Stimulated activated CD4-positive, alpha-beta T cell treated with anti-CD3 and anti-CD28 coated beads, Interleukin-15, amount 100 ng/mL, for 48 hours (primary cell): ENCODE results near the gene CACNA1C.

Experiments used
- DNase-seq, 2 donors: peaks; one replicate each; pipeline ENCODE4 v3.0.0-alpha.2; 2020; ENCODE audit warnings: low read depth in 2 of 2

Gene CACNA1C

GRCh38 chr12:2034633-2035430 lies 18.0 kb upstream of the CACNA1C start:
- DNase-seq = peak; percentile 71 to 83

DNA sequence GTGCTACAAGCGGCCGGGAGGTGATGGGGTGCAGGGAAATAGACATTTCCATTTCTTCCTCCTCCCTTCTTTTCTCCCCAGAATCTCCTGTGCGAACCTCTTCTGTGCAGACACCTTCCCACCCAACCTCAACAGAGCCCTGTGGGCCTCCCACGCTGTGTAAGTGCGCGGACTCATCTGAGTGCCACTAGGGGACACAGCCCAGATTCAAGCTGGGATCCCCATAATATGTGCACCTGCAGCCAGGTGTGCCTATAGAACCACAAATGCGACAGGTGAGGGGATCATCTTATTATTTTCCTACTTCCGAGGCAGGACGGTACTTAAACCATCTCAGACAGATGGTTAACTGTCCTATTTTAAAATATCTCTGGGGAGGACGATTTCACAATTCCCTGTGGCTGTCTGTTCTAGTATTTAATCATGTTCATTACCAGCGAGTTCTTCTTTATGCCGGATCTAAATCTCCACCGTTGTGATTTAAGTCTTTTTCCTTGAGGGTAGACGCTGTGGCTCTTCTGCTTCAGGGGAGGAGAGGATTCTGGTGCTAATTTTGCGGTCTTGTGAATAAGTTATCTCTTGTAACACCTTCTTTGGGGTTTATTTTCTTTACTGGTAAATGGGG lies 17.2 kb upstream of the CACNA1C start:
- no peak for DNase-seq

GRCh38 chr12:2039034-2039433 lies 13.8 kb upstream of the CACNA1C start:
- DNase-seq = no peak

GRCh38 chr12:2043054-2043453 lies 9.7 kb upstream of the CACNA1C start:
- no peak for DNase-seq

DNA sequence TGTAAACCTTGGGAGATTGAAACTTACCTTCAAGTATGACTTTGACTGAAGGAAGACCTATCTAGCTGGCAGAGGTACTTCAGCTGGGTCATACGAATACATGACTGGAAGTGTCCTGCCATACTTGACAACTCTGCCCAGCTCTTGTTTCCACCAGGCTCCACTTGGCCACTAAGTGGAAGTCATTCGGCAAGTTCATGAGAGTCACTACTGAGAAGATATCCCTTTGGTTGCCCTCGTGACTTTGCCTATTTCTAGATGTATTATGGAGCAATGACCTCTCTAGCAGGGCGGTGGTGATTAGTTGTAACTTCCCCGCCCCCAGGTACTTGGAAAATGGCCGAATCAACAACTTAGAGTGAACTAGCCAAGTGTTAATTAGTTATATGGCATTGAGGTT lies 8.6 kb upstream of the CACNA1C start:
- DNase-seq = no peak

DNA sequence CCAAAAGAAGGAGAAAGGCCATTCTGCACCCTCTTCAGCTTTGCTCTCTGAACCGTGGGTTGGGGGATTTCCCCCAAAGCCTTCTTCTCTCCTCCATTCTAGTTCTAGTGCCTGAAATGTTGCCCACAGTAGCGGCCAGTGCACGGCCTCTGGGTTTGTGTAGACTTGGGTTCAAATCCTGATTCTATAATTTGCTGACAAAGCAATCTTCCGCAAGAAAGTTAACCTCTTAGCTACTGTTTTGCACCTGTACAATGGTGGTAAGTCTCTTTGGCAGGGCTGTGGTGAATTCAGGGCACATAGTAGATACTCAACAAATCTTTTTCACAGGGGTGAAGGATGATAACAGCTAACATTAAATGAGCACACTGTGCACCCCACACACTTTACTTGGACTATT lies 5.8 kb upstream of the CACNA1C start:
- DNase-seq = no peak

DNA sequence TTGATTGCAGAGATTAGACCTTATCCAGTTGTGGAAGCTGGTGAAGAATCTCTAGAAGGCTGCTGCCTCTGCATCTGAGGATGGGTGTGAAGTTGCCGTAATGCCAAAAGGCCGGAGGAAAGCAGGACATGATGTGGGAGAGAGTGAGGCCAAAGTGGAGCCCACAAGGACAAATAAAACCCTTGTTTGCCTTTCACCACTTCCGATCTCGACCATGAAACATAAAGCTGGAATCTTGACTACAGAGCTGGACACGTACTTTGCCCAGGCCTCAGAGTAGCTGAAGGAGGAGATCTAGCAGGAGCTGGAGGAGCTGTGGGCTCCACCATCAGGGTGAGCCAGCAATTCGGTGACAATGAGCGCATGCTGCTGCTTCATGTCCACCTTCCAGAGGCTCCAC lies 5.0 kb upstream of the CACNA1C start:
- DNase-seq = no peak

DNA sequence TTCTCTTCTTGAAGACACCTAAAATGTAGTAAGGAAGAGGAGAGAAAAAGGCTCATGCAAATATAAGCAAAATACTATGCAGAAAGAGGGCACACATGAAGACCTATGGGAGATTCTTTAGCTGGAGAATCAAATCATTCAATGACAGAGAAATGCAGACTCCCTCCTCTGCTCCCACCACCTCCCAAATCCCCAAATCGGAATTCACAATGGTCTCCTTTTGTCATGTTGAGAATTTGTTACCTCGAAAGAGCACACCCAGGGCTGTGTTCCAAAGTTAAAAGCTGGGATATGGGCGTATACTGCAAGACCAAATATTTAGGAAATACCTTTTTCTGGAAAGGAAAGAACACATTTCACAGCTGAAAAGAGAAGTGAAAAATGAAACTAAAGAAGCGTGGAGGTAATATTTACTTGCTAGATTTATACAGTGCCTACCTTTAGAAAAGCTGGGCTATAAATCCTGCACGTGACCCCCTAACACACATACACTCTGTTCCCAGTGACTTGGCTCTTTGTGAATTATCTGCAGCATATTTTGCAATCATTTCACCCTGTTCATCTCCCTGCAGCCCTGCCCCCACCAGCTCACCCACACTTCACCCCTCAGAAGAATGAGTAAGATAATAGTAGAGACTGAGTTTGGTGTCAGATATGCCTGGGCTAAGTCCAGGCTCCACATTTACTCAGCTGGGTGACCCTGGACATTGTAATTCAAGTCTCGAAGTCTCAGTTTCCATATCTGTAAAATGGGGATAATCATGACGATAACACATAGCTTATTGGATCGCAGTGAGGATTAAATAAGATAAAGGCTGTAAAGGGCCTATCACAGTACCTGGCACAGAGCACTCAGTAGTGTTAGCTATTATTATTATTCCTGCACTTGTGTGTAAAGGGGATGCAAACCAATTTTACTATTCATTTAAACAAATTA lies 2.9 kb upstream of the CACNA1C start:
- no peak for DNase-seq

DNA sequence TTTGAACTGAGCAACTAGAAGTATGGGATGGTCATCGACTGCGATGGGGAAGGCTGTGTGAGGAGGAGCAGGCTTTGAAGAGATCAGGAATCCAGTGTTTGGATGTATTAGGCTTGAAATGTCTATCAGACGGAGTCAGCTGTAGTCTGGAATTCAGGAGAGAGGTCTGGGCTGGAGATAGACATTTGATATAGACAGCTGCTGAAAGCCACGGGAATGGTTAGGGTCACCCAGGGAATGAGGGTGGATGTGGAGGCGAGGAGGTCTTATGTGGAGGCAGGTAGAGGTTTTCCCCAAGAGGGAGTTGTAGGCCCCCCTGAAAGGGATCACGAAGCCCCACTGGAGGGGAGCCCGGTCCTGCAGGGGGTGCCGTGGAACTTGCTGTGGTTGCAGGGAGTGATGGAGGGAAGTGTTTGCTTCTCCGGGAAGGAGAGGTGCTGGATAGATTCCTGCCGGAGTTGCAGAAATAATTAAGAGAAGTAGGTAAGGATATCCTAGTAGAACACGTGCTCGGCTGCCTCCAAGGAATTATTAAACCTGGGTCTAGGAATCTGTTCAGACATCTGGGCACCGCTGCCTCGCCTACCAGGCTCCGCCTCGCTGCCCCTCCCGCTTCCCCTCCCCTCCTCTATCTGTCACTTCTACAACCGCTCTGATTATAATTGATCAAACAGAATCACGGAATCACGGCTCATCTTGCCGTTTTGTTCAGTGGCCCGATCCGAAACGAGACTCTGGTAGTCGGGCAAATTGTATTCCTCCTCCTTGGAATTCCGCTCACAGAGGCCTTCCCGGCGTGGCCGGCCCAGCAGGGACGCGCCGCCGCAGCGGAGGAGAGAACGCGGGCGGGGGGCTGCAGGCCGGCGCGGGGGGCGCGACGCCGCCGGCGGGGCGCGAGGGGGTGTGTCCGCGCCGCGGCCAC lies 826 bp upstream of the CACNA1C start:
- no peak for DNase-seq

DNA sequence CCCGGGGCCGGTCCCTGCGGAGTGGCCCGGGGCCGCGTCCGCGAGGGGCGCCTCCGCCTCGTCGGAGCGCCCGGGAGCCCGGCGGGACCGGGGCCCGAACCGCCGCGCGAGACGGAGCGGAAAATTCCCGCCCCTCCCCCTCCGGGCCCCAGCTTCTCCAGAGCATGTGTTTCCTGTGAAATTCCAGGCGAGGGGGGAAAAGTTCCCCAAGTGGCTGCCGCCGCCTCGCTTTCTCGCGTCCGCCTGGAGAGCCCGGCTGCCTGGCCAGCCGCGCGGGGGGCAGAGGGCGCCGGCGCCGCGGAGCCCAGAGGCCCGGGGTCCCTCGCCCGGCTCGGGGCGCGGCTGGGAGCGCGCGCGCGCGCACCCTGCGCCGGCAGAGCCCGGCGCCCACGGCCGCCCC lies 904 bp downstream of the CACNA1C start:
- DNase-seq = no peak

GRCh38 chr12:2054091-2055018 lies 1.6 kb downstream of the CACNA1C start:
- DNase-seq = no peak

DNA sequence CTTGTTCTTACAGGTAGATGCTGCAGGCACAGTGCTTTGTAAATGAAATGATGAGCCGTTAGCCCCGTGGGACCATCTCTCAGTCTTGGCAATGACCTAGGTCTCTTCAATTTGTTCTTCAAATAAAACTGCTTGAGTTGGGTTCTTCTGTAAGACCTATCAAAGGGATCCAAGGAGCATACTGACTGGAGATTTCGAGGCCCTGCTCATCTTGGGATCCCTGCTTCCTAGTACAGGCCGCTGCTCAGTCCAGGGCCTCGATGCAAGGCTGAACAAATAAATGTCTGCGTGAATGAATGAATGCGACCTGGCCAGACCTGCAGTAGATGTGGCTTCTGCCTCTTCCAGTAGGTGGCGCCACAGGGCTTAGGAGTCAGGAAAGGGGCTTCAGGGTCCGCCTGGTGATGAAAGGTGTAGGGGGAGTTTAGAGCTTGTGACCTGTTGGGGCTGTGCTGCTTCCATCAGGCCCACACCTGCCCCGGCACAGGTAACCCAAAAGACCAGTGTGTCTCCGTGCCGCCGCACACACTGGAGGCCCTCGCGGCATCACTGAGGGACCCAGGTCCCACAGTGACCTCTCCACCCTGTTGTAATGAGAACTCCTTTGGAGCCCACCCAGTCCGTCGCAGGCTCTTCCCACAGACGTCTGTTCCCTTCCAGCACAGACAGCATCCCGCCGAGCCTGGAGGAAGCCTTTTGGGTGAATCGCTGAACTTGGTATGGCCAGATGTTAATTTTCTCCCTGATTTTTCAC lies 4.4 kb downstream of the CACNA1C start:
- peak; percentile 27 to 38 for DNase-seq

DNA sequence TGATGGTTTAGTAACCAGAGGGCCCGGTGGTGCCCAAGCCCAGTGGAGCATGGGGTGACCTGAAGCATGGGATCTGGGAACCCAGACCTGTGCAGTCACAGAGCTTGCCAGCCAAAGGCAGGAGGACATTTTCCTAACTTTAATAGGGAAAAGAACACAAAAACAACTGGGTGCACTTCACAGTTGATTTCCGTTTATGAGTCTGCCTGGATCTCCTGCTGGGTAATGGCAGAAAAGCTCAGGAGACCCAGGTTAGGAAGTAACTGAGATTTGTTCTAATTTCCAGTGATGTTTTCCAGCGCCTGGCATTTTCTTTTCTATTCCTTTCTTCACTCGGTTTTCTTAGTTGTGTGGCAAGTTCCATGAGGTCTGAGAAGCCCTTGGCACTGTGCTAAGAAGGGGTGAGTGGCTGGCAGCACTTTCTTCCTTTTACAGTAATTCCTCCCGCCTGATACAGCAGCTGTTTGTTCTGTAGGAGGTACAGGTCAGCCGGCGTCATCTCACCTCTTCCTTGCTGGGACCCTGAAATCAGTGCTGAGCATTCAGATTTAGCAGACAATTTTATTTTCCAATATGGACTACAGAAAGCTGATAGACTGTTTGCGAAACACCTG lies 5.1 kb downstream of the CACNA1C start:
- DNase-seq = no peak

- no peak for DNase-seq
Measured at GRCh38 chr12:2058837-2059236, 6.0 kb downstream of the CACNA1C start.

- DNase-seq = no peak
Measured at GRCh38 chr12:2061402-2061801, 8.6 kb downstream of the CACNA1C start.

GRCh38 chr12:2064071-2064507 lies 11.3 kb downstream of the CACNA1C start:
- DNase-seq = no peak

DNA sequence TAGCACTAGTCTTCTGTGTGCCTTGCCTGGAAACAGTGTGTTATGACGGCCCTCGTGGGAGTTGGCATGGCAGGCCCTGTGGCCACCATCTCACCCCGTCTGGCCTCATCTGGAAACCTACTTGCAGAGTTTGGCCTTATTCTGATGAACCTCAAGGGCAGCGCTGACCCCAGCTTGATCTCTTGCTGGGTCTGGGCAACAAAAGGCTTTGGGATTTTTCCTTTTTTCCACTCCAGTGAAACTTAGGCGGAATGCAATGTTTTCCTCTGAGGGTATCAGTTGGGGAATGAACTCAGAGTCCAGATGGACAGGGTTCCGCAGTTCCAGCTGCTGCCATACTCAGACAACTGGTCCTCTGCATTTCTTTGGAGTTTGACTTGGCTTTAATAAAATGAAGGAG lies 15.9 kb downstream of the CACNA1C start:
- no peak for DNase-seq

DNA sequence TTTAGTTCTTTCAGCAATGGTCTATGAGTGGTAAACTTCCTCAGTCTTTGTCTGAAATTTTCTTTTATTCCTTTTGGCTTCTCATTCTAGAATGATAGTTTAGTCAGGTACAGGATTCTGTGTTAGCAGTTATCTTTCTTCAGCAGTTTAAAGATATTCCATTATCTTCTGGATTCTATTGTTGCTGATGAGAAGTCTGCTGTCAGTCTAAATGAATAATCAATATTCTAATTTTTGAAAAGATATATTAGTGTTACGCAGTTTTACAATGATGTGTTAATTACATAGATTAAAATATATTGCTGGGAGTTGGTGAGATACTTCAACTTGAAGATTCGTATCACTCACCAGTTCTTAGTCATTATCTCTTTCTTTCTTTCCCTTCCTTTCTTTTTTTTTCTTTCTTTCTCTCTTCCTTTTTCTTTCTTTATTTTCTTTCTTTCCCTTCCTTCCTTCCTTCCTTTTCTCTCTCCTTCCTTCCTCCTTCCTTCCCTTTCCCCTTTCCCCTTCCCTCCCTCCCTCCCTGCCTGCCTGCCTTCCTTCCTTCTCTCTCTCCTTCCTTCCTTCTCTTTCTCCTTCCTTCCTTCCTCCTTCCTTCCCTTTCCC lies 17.8 kb downstream of the CACNA1C start:
- no peak for DNase-seq

DNA sequence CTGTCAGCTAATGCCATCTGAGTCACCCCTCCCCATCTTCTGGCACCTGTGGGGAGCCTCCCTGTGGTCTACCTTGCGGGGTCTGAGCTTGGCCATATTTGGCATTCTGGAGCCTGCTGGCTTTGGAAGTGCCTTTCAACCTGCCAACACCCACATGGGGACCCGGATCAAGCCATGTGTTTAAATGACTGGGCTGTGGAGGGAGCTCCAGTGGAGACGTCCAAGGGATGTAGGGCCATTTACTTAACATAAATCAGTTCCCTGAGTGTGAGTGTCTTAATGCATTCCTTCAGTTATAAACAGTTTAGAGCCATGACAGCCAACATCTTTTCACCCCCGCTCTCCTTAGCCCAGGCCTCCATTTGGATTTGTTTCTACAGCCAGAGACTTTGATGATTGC lies 22.0 kb downstream of the CACNA1C start:
- DNase-seq = no peak
